ENCODE measurements around the gene IQGAP1. TPM values are rescaled to one million over a fixed set of nuclear protein-coding genes. Genes with fewer than 3 reads are reported as not detected.

The IQGAP1 gene
- 168 and 181 TPM in 2 replicates for polyA plus RNA-seq (2011; rRNA removed)
- 11.7 and 12.7 TPM in 2 replicates for polyA plus RNA-seq (2012; cell fraction: cytosol; rRNA removed)
- polyA plus RNA-seq (2012; cell fraction: nucleus; rRNA removed), result 96.3 and 155 TPM in 2 replicates
- 100 to 108 TPM (median 103 TPM) in 3 replicates for polyA plus RNA-seq (2017; fragmentation: RNase III; extraction: RNeasy Plus Mini Kit Qiagen cat#74134 plus additional on column Dnase treatment)
- polyA minus RNA-seq (2011; rRNA and poly(A)+ RNA removed), result 215 and 230 TPM in 2 replicates

DNA sequence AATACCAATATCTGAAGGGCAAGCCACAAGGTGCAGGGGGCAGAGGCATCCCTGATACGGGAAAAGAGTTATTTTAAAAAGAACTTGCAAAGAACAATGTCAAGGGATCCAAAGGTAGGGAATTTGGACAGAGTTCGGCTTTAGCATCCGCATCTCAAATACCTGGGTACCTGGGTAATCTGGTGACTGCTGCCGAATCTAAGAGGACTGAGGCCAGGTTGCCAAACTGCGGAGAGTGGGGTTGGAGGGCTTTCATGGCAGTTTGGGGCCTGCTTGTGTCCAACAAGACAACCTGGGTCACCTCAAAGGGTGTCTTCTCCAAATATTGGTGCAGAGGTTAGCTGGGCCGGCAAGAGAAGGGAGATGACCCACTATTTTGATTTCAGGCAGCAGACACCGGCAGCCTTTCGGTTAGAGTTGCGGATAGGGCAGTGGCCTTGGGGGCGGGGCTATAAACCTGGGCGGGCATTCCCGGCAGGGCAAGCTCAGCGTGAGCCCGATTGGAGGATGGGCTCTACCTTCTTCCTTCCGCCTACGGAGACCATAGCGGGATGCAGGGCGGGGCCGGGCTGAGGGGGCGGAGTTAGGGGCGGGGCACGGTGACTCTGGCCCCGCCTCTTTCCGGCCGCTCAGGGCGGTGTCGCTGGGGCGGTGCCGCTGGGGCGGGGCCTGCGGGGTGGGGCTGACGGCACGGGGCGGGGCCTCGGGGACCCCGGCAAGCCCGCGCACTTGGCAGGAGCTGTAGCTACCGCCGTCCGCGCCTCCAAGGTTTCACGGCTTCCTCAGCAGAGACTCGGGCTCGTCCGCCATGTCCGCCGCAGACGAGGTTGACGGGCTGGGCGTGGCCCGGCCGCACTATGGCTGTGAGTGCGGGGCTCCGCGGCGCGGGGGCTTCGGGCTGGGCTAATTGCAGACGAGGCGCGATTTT lies at the start of gene IQGAP1:
Gene IQGAP1 (plus strand): TSS at position 709 of the 928 bp plus-strand sequence. CDS start 100 bp downstream, at position 809.
- Histone ChIP-seq H3K4me1 (peaks cover 10% of the 10 kb centered on the region; the same call in 2 of the 3 replicates), H3K4me2 (peak within 1 kb of the TSS; percentile 92), H3K27ac (peak within 1 kb of the TSS; percentile 93 to 95), H3K4me3 (peak within 1 kb of the TSS; percentile 78), H3K9me3 (no peaks in the 10 kb centered on the region)
- FAIRE-seq (no peak), DNase-seq (ENCODE audit: low read depth in 1 of 2, low spot score in 1 of 2) (peak; percentile 98), ATAC-seq (peak; percentile 96 to 97)
- ChIA-PET CTCF (interaction anchor here (0.6 to 4.7 kb wide), 10 partner anchors 10 to 117 kb away, joined by 3 to 22 read pairs (median 6); no protein-coding TSS in a partner anchor), POLR2A (interaction anchor here (0.6 to 2.2 kb wide), 35 partner anchors 9 to 607 kb away, joined by 3 to 52 read pairs (median 4); partner anchors contain the start of genes PRC1, TTLL13 and ZNF774)
- 8% methylated on average over 22 of the region's 62 CpGs for whole genome bisulfite sequencing (ENCODE audit: missing lambda C conversion rate)
- TF ChIP-seq MAFK (IDR thresholded peaks at IDR 0.05; ENCODE audit: partially characterized antibody) (no peak), FOXS1 (CRISPR knock-in tag; IDR thresholded peaks at IDR 0.05) (no peak), TFCP2L1 (CRISPR knock-in tag; IDR thresholded peaks at IDR 0.05) (no peak), MAZ (IDR thresholded peaks at IDR 0.05; ENCODE audit: borderline replicate concordance, low read depth, low read length) (no peak), ZSCAN20 (CRISPR knock-in tag; IDR thresholded peaks at IDR 0.05) (no peak), PHF8 (IDR thresholded peaks at IDR 0.05; ENCODE audit: borderline replicate concordance, low read depth) (peak; percentile 72; the same call in 1 of the 2 replicates), REST (IDR thresholded peaks at IDR 0.05) (no peak), MYC (IDR thresholded peaks at IDR 0.05; ENCODE audit: borderline replicate concordance, low read length) (0 out of 2 replicates have a peak, but pooled peaks have one; percentile 22), NFE2L2 (conservative IDR thresholded peaks at IDR 0.05; ENCODE audit: low read length) (no peak), RARB (CRISPR knock-in tag; IDR thresholded peaks at IDR 0.05) (no peak), HDAC2 (IDR thresholded peaks at IDR 0.05) (no peak), EHF (CRISPR knock-in tag; IDR thresholded peaks at IDR 0.05) (no peak), NPAS2 (CRISPR knock-in tag; IDR thresholded peaks at IDR 0.05; ENCODE audit: borderline replicate concordance) (no peak), SREBF2 (IDR thresholded peaks at IDR 0.05) (no peak), POLR2A (IDR thresholded peaks at IDR 0.05; ENCODE audit: low read length) (peak; percentile 94), CTCF (IDR thresholded peaks at IDR 0.05) (no peak), CHD2 (IDR thresholded peaks at IDR 0.05; ENCODE audit: low read length, partially characterized antibody) (no peak), HEYL (CRISPR knock-in tag; IDR thresholded peaks at IDR 0.05) (no peak), ZC3H11A (IDR thresholded peaks at IDR 0.05) (no peak), CBX2 (IDR thresholded peaks at IDR 0.05; ENCODE audit: borderline replicate concordance, low read depth) (no peak), TP53 (CRISPR knock-in tag; IDR thresholded peaks at IDR 0.05) (no peak), BHLHE40 (IDR thresholded peaks at IDR 0.05; ENCODE audit: low read depth, low read length) (no peak), JUN (IDR thresholded peaks at IDR 0.05) (peak; percentile 73 to 96), ZFP36 (IDR thresholded peaks at IDR 0.05; ENCODE audit: borderline replicate concordance, partially characterized antibody) (no peak), RCOR1 (IDR thresholded peaks at IDR 0.05; ENCODE audit: low read depth, low read length) (no peak), E2F6 (IDR thresholded peaks at IDR 0.05; ENCODE audit: borderline replicate concordance, low read depth) (peak; percentile 36; the same call in 1 of the 2 replicates), CHD4 (IDR thresholded peaks at IDR 0.05; ENCODE audit: borderline replicate concordance) (no peak), CBX8 (IDR thresholded peaks at IDR 0.05) (no peak), FOSB (CRISPR knock-in tag; IDR thresholded peaks at IDR 0.05) (no peak), RAD21 (conservative IDR thresholded peaks at IDR 0.05 in 1 of 2, IDR thresholded peaks at IDR 0.05 in 1 of 2) (peak in 1 of 2 experiments; percentile 37; a peak in 2 of 5 replicates), HOXB5 (CRISPR knock-in tag; IDR thresholded peaks at IDR 0.05) (no peak)
- TF ChIP-seq, protein P1, sequence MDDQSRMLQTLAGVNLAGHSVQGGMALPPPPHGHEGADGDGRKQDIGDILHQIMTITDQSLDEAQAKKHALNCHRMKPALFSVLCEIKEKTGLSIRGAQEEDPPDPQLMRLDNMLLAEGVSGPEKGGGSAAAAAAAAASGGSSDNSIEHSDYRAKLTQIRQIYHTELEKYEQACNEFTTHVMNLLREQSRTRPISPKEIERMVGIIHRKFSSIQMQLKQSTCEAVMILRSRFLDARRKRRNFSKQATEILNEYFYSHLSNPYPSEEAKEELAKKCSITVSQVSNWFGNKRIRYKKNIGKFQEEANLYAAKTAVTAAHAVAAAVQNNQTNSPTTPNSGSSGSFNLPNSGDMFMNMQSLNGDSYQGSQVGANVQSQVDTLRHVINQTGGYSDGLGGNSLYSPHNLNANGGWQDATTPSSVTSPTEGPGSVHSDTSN (IDR thresholded peaks at IDR 0.05), result no peak

Measured in A549 (cell line).